Measurements from ENCODE around the gene NUFIP2. TPM values are rescaled to one million over a fixed set of nuclear protein-coding genes. Genes with fewer than 3 reads are reported as not detected.

The NUFIP2 gene
- 26.4 and 38.9 TPM in 2 replicates for total RNA-seq

GRCh38 chr17:29293890-29294579 is at the start of gene NUFIP2:
TSS of gene NUFIP2 (minus strand) at chr17:29294148. CDS start at chr17:29294059, 89 bp downstream.

DNA sequence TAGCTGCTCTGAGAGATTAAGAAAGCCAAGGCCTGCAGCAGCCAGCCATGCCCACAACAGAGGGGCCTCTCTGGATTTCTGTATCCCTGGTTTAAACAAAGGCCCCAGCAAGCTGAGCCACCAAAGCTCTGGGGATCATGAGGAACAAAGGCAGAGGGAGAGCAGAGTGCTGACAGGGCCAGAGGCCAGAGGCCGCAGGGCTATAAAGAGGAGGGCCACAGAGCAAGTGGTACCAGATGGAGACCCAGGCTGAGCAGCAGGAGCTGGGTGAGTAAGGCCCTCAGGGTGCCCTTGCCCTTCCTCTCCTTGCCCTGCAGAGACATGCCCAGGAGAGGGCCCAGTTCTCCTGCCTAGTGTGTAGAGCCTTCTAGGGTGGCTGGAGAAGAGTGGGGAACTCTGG is 47.3 kb downstream of the NUFIP2 start, which contains the start of gene CRYBA1:
Gene CRYBA1 (plus strand): TSS at position 232 of the 400 bp plus-strand sequence. CDS start 5 bp downstream, at position 237.

Other genes starting within 250 kb of the NUFIP2 start
- gene MYO18A, start 113.8 kb downstream of the NUFIP2 start, total RNA-seq = 18.6 and 21.1 TPM in 2 replicates
- not detected in 2 replicates for gene CRYBA1, start 47.3 kb downstream of the NUFIP2 start, total RNA-seq
- gene TAOK1, start 96.2 kb upstream of the NUFIP2 start, total RNA-seq = 28.2 and 37.4 TPM in 2 replicates

Measured in cardiac atrium fibroblast (primary cell).